ENCODE measurements around the gene GOLGB1.

Gene GOLGB1

GRCh38 chr3:121707531-121708273 is 41.8 kb downstream of the GOLGB1 start:
- DNase-seq (ENCODE audit: low read depth): no peak
- no peak for TF ChIP-seq CTCF (IDR thresholded peaks at IDR 0.05; ENCODE audit: low read depth, low read length, missing control alignments)
- no peak overlapping the region for H3K4me3 ChIP-seq (ENCODE audit: low read depth, low read length)

- no peak for TF ChIP-seq CTCF (IDR thresholded peaks at IDR 0.05; ENCODE audit: low read depth, low read length, missing control alignments)
- no peak overlapping the region for H3K4me3 ChIP-seq (ENCODE audit: low read depth, low read length)
- DNase-seq (ENCODE audit: low read depth): no peak
Measured at GRCh38 chr3:121705541-121705940, 44.0 kb downstream of the GOLGB1 start.

GRCh38 chr3:121703973-121704372 is 45.6 kb downstream of the GOLGB1 start:
- H3K4me3 ChIP-seq (ENCODE audit: low read depth, low read length): no peak overlapping the region
- DNase-seq (ENCODE audit: low read depth): no peak
- no peak for TF ChIP-seq CTCF (IDR thresholded peaks at IDR 0.05; ENCODE audit: low read depth, low read length, missing control alignments)

GRCh38 chr3:121698901-121699300 is 50.6 kb downstream of the GOLGB1 start:
- no peak overlapping the region for H3K4me3 ChIP-seq (ENCODE audit: low read depth, low read length)
- no peak for DNase-seq (ENCODE audit: low read depth)
- no peak for TF ChIP-seq CTCF (IDR thresholded peaks at IDR 0.05; ENCODE audit: low read depth, low read length, missing control alignments)

- no peak for DNase-seq (ENCODE audit: low read depth)
- no peak for TF ChIP-seq CTCF (IDR thresholded peaks at IDR 0.05; ENCODE audit: low read depth, low read length, missing control alignments)
- no peak overlapping the region for H3K4me3 ChIP-seq (ENCODE audit: low read depth, low read length)
Measured at GRCh38 chr3:121698476-121698875, 51.1 kb downstream of the GOLGB1 start.

GRCh38 chr3:121696186-121696585 is 53.4 kb downstream of the GOLGB1 start:
- no peak for DNase-seq (ENCODE audit: low read depth)
- no peak for TF ChIP-seq CTCF (IDR thresholded peaks at IDR 0.05; ENCODE audit: low read depth, low read length, missing control alignments)
- H3K4me3 ChIP-seq (ENCODE audit: low read depth, low read length): no peak overlapping the region

All from GM12864 (cell line).